Glutamatergic neuron (in vitro differentiated cells): ENCODE data around the gene ARX. TPM values are rescaled to one million over a fixed set of nuclear protein-coding genes. Genes with fewer than 3 reads are reported as not detected.

Experiments used
- DNase-seq: peaks from one replicate; pipeline ENCODE4 v3.0.0; 2022
- H3K27ac Mint-ChIP-seq: one replicate; pipeline ENCODE4 v1.8.0; 2020; ENCODE audit warnings: mild to moderate bottlenecking, mixed read lengths, inconsistent platforms; ENCODE audit not compliant: unreplicated experiment
- H3K27me3 Mint-ChIP-seq: one replicate; pipeline ENCODE4 v1.8.0; 2020; ENCODE audit warnings: mild to moderate bottlenecking, moderate library complexity, mixed read lengths, inconsistent platforms; ENCODE audit not compliant: unreplicated experiment
- H3K36me3 Mint-ChIP-seq: one replicate; pipeline ENCODE4 v1.8.0; 2020; ENCODE audit warnings: mild to moderate bottlenecking, mixed read lengths, inconsistent platforms; ENCODE audit not compliant: unreplicated experiment
- H3K4me1 Mint-ChIP-seq: one replicate; pipeline ENCODE4 v1.8.0; 2020; ENCODE audit warnings: mild to moderate bottlenecking, low read depth, mixed read lengths, inconsistent platforms; ENCODE audit not compliant: unreplicated experiment
- H3K4me3 Mint-ChIP-seq: one replicate; pipeline ENCODE4 v1.8.0; 2020; ENCODE audit warnings: mild to moderate bottlenecking, mixed read lengths, inconsistent platforms; ENCODE audit not compliant: unreplicated experiment
- H3K9me3 Mint-ChIP-seq: one replicate; pipeline ENCODE4 v1.8.0; 2020; ENCODE audit warnings: mild to moderate bottlenecking, moderate library complexity, mixed read lengths, inconsistent platforms; ENCODE audit not compliant: unreplicated experiment
- total RNA-seq: library from RNA; stranded (reverse); fragmentation: NEBNext Ultra II Directional; extraction: Animal tissue kit (Norgen Biotek cat#: 25700); gene quantifications from one replicate; pipeline ENCODE4 v1.2.1, GENCODE V29; 2021; ENCODE audit not compliant: unreplicated experiment
- TF ChIP-seq, protein P1 (sequence below): fragments of 200-600 bp; sonication (generic); IDR thresholded peaks from one replicate; pipeline ENCODE4 v1.5.0; 2021; ENCODE audit not compliant: partially characterized antibody, unreplicated experiment

The ARX gene
- total RNA-seq, 1 donor from 2014 or later, result 0.98 TPM

DNA sequence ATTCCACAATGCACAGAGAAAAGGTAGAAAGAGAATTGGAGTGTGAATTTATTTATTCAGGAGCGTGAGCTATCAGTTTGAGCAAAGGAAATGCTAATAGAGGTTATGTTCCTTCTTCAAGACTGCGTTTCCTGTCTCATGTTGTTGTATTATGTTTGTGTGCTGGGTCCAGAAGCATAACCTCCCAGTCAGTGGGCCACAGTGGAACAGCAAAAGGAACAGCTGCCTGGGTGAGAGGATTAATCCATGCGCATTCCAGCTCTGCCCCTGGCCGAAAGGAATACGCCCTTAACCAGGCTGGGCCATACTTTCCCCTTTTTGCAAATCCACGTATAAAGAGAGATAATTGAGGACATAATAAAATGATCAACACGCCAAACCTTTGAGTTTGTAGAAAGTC, 32.4 kb upstream of the ARX start:
- Mint-ChIP-seq H3K36me3 (no peaks in the 10 kb centered on the region), H3K4me1 (no peaks in the 10 kb centered on the region), H3K9me3 (no peaks in the 10 kb centered on the region), H3K27me3 (no peaks in the 10 kb centered on the region), H3K27ac (no peak overlapping the region), H3K4me3 (no peak overlapping the region)
- TF ChIP-seq, protein P1, sequence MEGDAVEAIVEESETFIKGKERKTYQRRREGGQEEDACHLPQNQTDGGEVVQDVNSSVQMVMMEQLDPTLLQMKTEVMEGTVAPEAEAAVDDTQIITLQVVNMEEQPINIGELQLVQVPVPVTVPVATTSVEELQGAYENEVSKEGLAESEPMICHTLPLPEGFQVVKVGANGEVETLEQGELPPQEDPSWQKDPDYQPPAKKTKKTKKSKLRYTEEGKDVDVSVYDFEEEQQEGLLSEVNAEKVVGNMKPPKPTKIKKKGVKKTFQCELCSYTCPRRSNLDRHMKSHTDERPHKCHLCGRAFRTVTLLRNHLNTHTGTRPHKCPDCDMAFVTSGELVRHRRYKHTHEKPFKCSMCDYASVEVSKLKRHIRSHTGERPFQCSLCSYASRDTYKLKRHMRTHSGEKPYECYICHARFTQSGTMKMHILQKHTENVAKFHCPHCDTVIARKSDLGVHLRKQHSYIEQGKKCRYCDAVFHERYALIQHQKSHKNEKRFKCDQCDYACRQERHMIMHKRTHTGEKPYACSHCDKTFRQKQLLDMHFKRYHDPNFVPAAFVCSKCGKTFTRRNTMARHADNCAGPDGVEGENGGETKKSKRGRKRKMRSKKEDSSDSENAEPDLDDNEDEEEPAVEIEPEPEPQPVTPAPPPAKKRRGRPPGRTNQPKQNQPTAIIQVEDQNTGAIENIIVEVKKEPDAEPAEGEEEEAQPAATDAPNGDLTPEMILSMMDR, result no peak
- no peak for DNase-seq

DNA sequence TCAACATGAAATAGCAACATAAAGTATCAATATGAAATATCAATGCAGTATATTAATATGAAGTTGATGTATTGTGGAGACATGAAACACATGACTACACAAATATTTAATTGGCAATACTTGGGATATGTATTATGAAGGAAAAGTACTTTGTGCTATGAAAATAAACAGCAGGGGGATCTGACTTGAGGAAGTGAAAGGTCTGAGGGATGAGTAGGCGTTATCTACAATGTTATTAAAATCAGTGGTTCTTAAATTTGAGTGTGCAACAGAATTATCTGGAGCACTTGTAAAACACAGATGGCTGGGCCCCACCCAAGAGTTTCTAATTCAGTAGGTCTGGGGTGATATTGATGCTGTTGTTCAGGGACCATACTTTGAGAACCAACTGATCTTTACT, 27.4 kb upstream of the ARX start:
- DNase-seq, result no peak
- Mint-ChIP-seq H3K4me1 (no peaks in the 10 kb centered on the region), H3K27ac (no peak overlapping the region), H3K9me3 (no peaks in the 10 kb centered on the region), H3K27me3 (no peaks in the 10 kb centered on the region), H3K4me3 (no peak overlapping the region), H3K36me3 (no peaks in the 10 kb centered on the region)
- TF ChIP-seq, protein P1, result no peak

DNA sequence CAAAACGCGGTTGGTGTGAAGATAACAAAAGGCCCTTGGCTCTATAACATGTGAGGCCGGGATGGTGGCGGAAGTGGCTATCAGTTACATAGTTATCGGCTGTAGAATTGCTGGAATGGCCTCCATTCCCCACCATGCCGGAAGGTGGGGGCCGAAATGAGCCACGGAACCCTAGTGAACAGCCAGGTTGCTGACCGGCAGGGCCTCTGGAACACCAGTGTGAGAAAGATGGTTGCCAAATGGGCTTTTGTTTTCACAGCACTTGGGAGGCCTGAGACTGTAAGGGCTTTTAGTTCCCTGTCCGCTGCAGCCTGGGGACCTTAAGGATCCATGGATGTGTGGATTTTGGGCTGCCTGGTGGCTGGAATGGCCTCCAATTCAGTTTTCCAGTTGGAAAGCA, 23.3 kb upstream of the ARX start:
- Mint-ChIP-seq H3K4me1 (no peaks in the 10 kb centered on the region), H3K36me3 (no peaks in the 10 kb centered on the region), H3K27me3 (no peaks in the 10 kb centered on the region), H3K27ac (no peak overlapping the region), H3K4me3 (no peak overlapping the region), H3K9me3 (no peaks in the 10 kb centered on the region)
- TF ChIP-seq, protein P1, result no peak
- DNase-seq, result no peak

DNA sequence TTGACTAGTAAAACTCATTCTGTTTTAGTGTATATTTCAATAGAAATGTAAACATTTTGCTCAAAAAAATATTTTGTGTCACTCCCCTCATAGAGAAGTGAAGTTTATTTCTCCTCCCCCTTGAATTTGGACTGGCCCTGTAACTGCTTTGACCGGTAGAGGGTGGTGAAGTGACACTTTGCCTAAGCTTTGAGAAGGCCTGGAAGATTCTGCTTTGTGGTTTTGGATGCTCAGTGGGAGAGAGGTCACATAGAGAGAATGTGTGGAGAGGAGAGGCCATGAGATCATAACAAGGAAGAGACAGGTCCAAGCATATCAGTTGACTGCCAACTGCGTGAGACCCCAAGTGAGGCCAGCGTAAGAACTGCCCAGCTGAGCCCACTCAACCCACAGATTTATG, 19.1 kb upstream of the ARX start:
- TF ChIP-seq, protein P1, result no peak
- no peaks in the 10 kb centered on the region for H3K4me1 Mint-ChIP-seq
- no peaks in the 10 kb centered on the region for H3K9me3 Mint-ChIP-seq
- H3K4me3 Mint-ChIP-seq, result no peak overlapping the region
- H3K27ac Mint-ChIP-seq, result no peak overlapping the region
- DNase-seq, result no peak
- H3K36me3 Mint-ChIP-seq, result no peaks in the 10 kb centered on the region
- no peaks in the 10 kb centered on the region for H3K27me3 Mint-ChIP-seq

DNA sequence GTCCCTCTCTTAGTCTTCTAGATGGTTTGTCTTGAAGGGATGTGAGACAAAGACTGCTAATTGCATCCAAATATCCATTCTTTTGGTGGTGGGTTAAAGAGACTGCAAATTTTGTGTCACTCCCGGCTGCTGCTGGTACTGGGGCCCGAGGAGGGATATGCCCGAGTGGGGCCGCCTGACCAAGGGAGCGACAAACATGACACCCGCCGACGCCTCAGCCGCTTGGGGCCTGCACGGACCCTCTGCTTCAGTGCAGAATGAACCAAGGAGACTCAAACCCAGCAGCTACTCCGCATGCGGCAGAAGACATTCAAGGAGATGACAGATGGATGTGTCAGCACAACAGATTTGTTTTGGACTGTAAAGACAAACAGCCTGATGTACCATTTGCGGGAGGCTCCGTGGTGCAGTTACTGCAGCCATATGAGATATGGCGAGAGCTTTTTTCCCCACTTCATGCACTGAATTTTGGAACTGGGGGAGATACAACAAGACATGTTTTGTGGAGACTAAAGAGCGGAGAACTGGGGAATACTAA, 13.6 kb upstream of the ARX start:
- H3K4me3 Mint-ChIP-seq, result no peak overlapping the region
- H3K27me3 Mint-ChIP-seq, result no peaks in the 10 kb centered on the region
- no peaks in the 10 kb centered on the region for H3K9me3 Mint-ChIP-seq
- DNase-seq, result no peak
- H3K36me3 Mint-ChIP-seq, result no peaks in the 10 kb centered on the region
- peaks cover 3% of the 10 kb centered on the region for H3K4me1 Mint-ChIP-seq
- TF ChIP-seq, protein P1, result no peak
- no peak overlapping the region for H3K27ac Mint-ChIP-seq
